Measurements from ENCODE around the gene SLC10A7. TPM values are rescaled to one million over a fixed set of nuclear protein-coding genes. Genes with fewer than 3 reads are reported as not detected.

SLC10A7 gene
- total and polyA plus RNA-seq, 9 of the 15 experiments (the other 6 are each of a cell fraction or from before 2014, with no cell fraction given), result 6.4 to 22.8 (median 16.1) TPM

DNA sequence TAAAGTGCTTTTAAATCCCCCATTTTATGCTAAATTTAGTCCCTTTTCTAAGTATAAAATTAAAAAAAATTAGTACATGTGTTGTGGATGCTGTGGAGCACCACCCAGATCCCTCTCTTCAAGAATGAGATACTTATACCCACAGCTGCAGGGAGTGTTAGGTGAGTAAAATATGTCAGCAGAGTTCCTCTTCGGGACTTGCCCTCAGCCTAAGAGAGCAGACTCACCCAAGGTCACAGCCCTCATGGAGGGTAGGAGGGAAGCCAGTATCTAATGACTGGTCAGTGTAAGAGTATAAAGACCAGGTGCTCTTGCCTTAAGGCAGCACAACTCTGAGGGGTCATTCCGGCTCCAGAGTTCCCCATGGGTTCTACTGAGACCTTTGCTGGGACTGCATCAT is 218.9 kb downstream of the SLC10A7 start:
- TSS peak; percentile 33 for BruUV-seq (replicated peaks)
- CTCF ChIA-PET (ENCODE audit: low intra/inter-chr PET ratio), result no interaction called here
- ATAC-seq, result no peak

DNA sequence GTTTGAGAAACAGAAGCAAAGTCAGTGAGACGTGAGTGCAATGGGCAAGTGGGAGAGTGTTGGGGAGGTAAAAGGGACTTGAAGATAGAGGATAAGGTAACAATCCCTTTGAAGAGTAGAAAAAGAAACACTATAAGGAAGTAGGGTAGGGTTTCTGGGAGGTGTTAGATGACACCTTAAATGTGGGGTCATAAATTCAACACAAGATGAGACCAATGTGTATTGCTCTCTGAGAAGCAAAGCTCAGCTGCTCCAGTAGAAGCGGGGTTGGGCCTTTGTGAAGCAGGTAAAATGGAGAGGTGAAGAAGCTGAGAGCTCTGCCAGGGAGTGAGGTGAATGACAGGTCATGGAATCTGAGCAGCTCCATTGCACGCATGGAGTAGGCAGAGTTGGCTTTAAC is 222.1 kb downstream of the SLC10A7 start:
- Histone ChIP-seq H3K27me3 (ENCODE audit: control insufficient read depth in 2 of 2, insufficient read depth in 2 of 2, low read length in 2 of 2) (no peaks in the 10 kb centered on the region), H3K4me3 (no peak overlapping the region), H3K9me1 (ENCODE audit: control insufficient read depth, insufficient read depth, low read length) (no peaks in the 10 kb centered on the region), H3K9ac (ENCODE audit: insufficient read depth in 1 of 2, low read depth in 2 of 2, low read length in 2 of 2) (no peak overlapping the region), H2AFZ (ENCODE audit: low read depth, low read length) (no peak overlapping the region), H3K79me2 (ENCODE audit: control insufficient read depth, insufficient read depth, low read length) (no peaks in the 10 kb centered on the region), H3K4me1 (replicated peaks in 1 of 2; ENCODE audit: control insufficient read depth in 2 of 2, insufficient read depth in 2 of 2, low read length in 2 of 2) (no peaks in the 10 kb centered on the region), H4K20me1 (replicated peaks; ENCODE audit: control insufficient read depth, insufficient read depth, low read length) (no peaks in the 10 kb centered on the region; the same call in 1 of the 2 replicates), H3K4me2 (ENCODE audit: insufficient read depth, low read length) (no peak overlapping the region), H3K27ac (ENCODE audit: extremely low read depth, low read depth, low read length) (no peak overlapping the region), H3K36me3 (ENCODE audit: control insufficient read depth, insufficient read depth, low read length) (no peaks in the 10 kb centered on the region), H3K9me3 (replicated peaks; ENCODE audit: control insufficient read depth, insufficient read depth, low read depth, low read length) (no peaks in the 10 kb centered on the region)
- intact Hi-C loops (cut with micrococcal nuclease) (no loop called here), in situ Hi-C loops (cut with MboI) (no loop called here)
- FAIRE-seq (no peak), DNase-seq (ENCODE audit: extremely low read depth in 1 of 4, low spot score in 3 of 4) (no peak), ATAC-seq (no peak)
- no TSS peak for BruUV-seq (replicated peaks)
- 47% methylated on average over 3 of the region's 3 CpGs for WGBS (ENCODE audit: insufficient coverage, low coverage, missing lambda C conversion rate)
- ChIA-PET POLR2A (no interaction called here), CTCF (ENCODE audit: low intra/inter-chr PET ratio) (no interaction called here)
- TF ChIP-seq ZEB2 (IDR thresholded peaks at IDR 0.05) (no peak), MED1 (CRISPR knock-in tag; IDR thresholded peaks at IDR 0.05; ENCODE audit: borderline replicate concordance) (no peak), DMBX1 (CRISPR knock-in tag; IDR thresholded peaks at IDR 0.05; ENCODE audit: borderline replicate concordance) (no peak), SPI1 (IDR thresholded peaks at IDR 0.05; ENCODE audit: borderline replicate concordance, low read depth, low read length) (no peak), CXXC5 (CRISPR knock-in tag; IDR thresholded peaks at IDR 0.05) (no peak), NFIC (IDR thresholded peaks at IDR 0.05) (no peak), BHLHE40 (IDR thresholded peaks at IDR 0.05; ENCODE audit: low read length) (no peak), CHCHD3 (CRISPR knock-in tag; IDR thresholded peaks at IDR 0.05) (no peak), SMARCE1 (IDR thresholded peaks at IDR 0.05) (no peak), ZNF263 (CRISPR knock-in tag; IDR thresholded peaks at IDR 0.05; ENCODE audit: borderline replicate concordance) (no peak), ZNF77 (CRISPR knock-in tag; IDR thresholded peaks at IDR 0.05) (no peak)
- TF ChIP-seq, protein P1, sequence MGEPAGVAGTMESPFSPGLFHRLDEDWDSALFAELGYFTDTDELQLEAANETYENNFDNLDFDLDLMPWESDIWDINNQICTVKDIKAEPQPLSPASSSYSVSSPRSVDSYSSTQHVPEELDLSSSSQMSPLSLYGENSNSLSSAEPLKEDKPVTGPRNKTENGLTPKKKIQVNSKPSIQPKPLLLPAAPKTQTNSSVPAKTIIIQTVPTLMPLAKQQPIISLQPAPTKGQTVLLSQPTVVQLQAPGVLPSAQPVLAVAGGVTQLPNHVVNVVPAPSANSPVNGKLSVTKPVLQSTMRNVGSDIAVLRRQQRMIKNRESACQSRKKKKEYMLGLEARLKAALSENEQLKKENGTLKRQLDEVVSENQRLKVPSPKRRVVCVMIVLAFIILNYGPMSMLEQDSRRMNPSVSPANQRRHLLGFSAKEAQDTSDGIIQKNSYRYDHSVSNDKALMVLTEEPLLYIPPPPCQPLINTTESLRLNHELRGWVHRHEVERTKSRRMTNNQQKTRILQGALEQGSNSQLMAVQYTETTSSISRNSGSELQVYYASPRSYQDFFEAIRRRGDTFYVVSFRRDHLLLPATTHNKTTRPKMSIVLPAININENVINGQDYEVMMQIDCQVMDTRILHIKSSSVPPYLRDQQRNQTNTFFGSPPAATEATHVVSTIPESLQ (CRISPR knock-in tag; IDR thresholded peaks at IDR 0.05), result no peak

More for the DNA sequence above, 218.9 kb downstream of the SLC10A7 start:
- no peaks in the 10 kb centered on the region for H3K4me1 ChIP-seq (replicated peaks in 1 of 2; ENCODE audit: control insufficient read depth in 2 of 2, insufficient read depth in 2 of 2, low read length in 2 of 2)
- H3K9me3 ChIP-seq (replicated peaks; ENCODE audit: control insufficient read depth, insufficient read depth, low read depth, low read length), result no peaks in the 10 kb centered on the region
- H3K27ac ChIP-seq (ENCODE audit: extremely low read depth, low read depth, low read length), result no peak overlapping the region
- FAIRE-seq (no peak), DNase-seq (ENCODE audit: extremely low read depth in 1 of 4, low spot score in 3 of 4) (no peak)
- no peaks in the 10 kb centered on the region for H3K9me1 ChIP-seq (ENCODE audit: control insufficient read depth, insufficient read depth, low read length)
- no peak overlapping the region for H3K4me2 ChIP-seq (ENCODE audit: insufficient read depth, low read length)
- no peak for TF ChIP-seq BACH1 (tag; IDR thresholded peaks at IDR 0.05)
- TF ChIP-seq SLC30A9 (CRISPR knock-in tag; IDR thresholded peaks at IDR 0.05), result no peak
- no peak for TF ChIP-seq ZNF24 (IDR thresholded peaks at IDR 0.05)
- TF ChIP-seq ETS1 (conservative IDR thresholded peaks at IDR 0.05; ENCODE audit: control insufficient read depth, low read depth, low read length), result no peak
- in situ Hi-C loops (cut with MboI) (no loop called here), intact Hi-C loops (cut with micrococcal nuclease) (no loop called here)
- H4K20me1 ChIP-seq (replicated peaks; ENCODE audit: control insufficient read depth, insufficient read depth, low read length), result no peaks in the 10 kb centered on the region; the same call in 1 of the 2 replicates
- H3K9ac ChIP-seq (ENCODE audit: insufficient read depth in 1 of 2, low read depth in 2 of 2, low read length in 2 of 2), result no peak overlapping the region
- no peak overlapping the region for H2AFZ ChIP-seq (ENCODE audit: low read depth, low read length)
- POLR2A ChIA-PET, result no interaction called here
- H3K27me3 ChIP-seq (ENCODE audit: control insufficient read depth in 2 of 2, insufficient read depth in 2 of 2, low read length in 2 of 2), result no peaks in the 10 kb centered on the region
- H3K36me3 ChIP-seq (ENCODE audit: control insufficient read depth, insufficient read depth, low read length), result no peaks in the 10 kb centered on the region
- H3K79me2 ChIP-seq (ENCODE audit: control insufficient read depth, insufficient read depth, low read length), result no peaks in the 10 kb centered on the region
- 48% methylated on average over 2 of the region's 2 CpGs for WGBS (ENCODE audit: insufficient coverage, low coverage, missing lambda C conversion rate)
- H3K4me3 ChIP-seq, result no peak overlapping the region

Measured in K562 (cell line).